NCI-H226 (cell line): Measurements from ENCODE around the gene TTLL3.
"Not testable (repeated sequence)": the region's sequence is repeated elsewhere in the genome, so short reads cannot be mapped to it uniquely, and the experiment has no call there.

ENCODE experiments used
- DNase-seq: peaks from one replicate; pipeline ENCODE4 v3.0.0-alpha.2; 2015

Gene TTLL3

DNA sequence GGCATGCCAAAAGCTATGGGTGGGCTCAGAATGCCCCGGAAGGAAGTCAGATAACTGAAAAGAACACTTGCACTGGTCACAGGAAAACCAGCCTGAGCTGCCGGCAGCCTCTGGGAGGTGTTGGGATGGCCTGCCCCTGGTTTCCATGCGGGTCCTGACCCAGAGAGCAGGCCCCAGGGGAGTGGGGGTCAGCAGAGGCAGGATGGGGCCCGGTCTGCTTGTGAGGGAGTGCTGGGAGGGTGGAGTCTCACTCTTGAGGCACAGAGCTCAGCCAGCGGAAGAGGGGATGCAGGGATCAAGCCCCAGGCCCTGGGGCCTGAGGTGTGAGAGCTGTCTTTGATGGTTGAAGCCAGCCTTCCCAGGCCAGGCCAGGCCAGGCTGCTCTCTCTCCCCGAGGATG is 36.2 kb downstream of the TTLL3 start:
- DNase-seq: no peak

DNA sequence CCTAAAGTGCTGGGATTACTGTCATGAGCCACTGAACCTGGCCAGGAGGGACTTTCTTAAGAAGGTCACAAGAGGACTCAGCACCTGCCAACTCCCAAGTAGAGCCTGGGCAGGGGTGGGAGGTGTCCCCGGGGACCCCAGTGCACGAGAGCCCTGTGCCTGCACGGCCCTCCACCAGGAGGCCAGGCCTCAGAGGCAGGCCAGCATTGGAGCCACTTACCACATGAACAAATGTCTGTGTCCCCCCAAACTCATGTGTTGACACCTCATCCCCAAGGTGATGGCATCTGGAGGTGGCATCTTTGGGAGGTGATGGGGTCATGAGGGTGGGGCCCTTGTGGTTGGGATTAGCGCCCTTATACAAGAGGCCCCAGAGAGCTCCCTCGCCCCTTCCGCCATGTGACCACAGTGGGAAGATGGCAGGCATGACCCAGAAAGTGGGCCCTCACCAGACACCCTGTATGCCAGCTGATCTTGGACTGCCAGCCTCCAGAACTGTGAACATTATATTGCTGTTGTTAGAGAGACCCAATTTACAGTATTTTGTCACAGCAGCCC is 36.9 kb downstream of the TTLL3 start:
- no peak for DNase-seq

DNA sequence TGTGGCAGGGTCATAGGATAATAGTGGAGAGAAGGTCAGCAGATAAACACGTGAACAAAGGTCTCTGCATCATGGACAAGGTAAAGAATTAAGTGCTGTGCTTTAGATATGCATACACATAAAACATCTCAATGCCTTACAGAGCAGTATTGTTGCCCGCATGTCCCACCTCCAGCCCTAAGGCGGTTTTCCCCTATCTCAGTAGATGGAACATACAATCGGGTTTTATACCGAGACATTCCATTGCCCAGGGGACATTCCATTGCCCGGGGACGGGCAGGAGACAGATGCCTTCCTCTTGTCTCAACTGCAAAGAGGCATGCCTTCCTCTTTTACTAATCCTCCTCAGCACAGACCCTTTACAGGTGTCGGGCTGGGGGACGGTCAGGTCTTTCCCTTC is 37.8 kb downstream of the TTLL3 start:
- not testable (repeated sequence) for DNase-seq

DNA sequence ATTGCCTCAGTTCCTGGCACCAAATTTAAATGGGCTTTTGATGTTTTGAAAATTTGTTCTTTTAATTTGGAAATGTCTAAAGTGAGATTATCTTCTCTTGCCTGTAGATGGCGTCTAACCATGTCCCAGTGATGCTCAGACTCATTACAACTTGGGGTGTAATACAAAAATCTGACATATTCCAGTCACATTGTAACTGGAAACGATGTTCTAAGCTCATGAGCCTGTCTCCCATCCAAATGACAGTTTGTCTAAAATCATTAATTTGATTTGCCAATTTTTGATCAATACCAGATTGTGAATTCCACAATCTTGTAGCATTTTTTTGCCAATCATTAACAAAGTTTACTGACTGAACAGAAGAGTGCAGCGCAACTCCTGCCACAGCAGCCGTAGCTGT is 38.8 kb downstream of the TTLL3 start:
- not testable (repeated sequence) for DNase-seq

DNA sequence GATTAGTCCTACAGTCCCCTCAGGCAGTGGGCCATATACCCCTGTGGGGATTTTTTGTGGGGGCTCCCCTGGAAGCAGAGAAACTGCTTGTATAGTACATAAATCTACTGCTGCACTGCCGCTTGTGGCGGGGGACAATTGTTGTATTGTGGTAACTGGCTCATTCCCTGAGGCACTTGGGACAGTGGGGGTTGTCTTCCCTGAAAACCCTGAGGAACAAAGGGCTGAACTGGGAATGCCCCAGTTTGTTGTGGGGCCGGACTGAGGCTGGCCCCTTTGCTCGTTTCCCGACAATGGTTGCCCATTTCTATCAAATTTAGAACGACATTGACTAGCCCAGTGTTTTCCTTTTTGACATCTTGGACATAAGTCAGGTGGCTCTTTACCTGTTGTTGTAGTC is 41.3 kb downstream of the TTLL3 start:
- not testable (repeated sequence) for DNase-seq

DNA sequence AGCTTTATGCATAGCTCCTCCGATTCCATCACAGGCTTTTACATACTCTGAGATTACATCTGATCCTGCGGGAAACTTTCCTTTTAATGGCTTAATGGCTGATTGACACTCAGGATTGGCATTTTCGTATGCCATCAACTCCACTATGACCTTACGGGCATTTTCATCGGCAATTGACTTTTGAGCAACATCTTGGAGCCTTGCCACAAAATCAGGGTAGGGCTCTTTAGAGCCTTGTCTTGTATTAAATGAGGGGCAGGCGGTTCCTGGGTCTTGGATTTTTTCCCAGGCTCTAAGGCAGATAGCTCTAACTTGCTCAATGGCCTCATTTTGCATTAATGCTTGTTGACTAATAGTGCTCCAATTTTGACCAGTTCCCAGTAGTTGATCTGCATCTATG is 41.9 kb downstream of the TTLL3 start:
- not testable (repeated sequence) for DNase-seq

DNA sequence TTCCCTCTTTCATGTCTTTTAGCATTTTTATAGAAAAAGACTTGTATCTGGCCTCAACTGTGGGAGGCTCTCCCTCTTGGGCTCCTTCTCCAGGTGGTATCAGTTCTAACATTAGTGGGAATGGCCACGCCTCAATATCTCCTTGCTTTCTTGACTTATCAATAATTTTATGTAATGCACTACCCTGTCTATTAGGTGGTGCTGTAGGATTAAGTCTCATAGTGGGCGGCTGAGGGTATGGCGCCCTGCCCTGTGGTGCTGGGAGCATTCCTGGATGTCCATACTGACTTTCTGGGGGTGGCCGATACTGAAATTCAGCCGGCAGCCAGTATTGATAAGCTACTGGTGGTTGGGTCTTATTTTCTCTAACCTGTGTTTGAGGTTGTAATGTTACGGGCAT is 42.5 kb downstream of the TTLL3 start:
- DNase-seq: no peak

DNA sequence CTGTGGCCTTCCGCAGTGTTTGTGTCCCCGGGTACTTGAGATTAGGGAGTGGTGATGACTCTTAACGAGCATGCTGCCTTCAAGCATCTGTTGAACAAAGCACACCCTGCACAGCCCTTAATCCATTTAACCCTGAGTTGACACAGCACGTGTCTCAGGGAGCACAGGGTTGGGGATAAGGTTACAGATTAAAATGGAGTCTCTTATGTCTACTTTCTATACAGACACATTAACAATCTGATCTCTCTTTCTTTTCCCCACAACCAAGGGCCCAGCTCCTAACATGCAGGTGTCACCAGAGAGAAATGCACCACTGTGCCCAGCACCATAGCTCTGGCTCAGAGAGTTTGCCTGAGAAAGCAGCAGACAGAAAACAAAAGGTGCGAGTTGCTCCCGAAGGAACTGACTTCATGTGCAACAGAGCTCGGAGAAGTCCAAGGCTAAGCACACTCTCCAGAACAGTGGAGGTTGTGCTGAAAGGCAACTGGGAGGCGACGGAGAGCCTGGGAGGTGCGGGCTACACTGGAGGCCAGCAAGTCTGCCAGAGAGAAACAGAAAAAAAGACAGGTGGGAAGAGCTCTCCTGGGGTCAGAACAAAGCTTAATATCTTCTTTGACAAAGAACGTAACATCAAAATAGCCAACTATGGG is 44.4 kb downstream of the TTLL3 start:
- not testable (repeated sequence) for DNase-seq

DNA sequence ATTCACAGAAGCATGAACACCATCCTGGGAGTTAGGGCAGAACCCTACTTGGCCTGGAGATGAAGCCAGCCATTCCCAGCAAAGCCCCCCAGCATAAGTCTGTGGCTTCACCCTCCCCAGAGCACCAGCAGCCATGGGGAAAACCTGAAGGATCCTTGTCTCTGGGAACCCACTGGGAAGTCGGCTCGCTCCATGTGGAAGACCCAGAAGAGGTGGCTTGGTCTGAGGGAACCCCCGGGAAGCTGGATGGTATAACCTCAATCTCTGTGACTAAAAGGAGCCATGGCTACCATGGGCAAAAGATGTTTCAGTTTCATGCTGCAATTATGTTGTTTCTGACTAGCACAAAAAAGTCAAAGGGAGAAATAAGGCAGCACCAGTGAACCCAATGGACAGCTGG is 45.5 kb downstream of the TTLL3 start:
- no peak for DNase-seq

DNA sequence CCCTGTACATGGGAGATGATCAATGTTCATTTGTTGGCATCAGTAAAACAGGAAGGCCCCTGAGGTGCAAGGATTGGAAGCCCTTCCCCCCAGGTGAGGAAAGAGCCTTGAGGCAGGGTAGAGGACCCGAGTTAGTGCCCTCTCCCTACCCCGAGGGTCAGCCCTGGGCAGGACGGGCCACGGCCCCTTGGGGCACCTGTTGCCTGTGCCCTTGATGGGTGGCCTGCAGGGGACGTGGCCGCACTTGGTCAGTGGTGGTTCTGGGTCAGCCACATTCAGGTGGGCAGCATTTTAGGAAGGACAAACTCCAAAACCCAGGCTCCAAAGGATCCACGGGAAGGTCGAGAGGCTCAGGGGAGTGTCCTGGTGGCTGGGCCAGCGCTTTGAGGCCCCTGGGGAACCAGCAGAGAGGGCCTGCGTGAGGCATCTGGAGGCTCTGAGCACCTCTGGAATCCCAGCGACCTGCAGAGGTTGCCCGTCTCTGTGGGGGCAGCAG is 49.5 kb downstream of the TTLL3 start:
- no peak for DNase-seq

DNA sequence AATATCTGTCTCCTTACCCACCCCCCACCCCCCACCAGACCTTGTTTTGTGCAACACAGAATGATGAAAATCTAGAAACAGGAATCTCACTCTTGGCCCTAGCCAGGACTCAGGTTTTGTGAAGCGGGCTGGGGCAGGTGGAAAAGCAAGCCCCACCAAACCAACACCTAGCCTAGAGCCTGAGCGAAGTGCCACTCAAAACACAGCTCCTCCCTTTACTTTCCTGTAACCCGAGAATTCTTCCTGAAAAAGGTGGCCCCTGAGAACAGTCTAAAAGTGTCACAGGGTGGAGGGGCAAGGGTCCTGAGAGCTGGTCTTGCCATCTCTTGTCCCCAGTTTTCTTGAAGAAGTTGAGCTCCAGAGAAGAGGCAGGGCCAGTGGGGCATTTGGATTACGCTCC is 51.1 kb downstream of the TTLL3 start:
- no peak for DNase-seq

DNA sequence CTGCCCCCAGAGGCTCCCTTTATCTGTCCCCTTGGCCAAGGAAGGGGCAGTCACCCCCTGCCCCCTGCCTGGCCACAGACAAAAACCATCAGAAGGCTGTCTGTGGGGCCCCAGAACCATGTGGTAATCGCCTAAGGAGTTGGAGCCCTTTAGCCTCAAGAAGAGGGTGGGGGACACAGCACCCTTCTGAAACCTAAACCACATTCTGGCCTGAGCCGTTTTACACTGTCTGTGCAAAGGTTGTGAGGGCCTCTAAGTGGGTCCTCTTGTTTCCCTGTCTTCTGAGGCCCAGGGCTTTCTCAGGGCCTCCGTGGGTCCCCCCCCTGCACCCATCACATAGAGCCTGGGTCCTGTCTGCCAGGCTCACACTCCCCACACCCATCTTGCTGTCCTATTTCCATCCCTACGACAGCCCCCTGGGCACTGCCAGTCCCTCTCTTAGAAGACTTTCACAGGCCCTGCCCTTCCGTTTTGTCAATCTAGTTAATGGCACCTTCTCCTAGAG is 51.6 kb downstream of the TTLL3 start:
- DNase-seq: no peak

DNA sequence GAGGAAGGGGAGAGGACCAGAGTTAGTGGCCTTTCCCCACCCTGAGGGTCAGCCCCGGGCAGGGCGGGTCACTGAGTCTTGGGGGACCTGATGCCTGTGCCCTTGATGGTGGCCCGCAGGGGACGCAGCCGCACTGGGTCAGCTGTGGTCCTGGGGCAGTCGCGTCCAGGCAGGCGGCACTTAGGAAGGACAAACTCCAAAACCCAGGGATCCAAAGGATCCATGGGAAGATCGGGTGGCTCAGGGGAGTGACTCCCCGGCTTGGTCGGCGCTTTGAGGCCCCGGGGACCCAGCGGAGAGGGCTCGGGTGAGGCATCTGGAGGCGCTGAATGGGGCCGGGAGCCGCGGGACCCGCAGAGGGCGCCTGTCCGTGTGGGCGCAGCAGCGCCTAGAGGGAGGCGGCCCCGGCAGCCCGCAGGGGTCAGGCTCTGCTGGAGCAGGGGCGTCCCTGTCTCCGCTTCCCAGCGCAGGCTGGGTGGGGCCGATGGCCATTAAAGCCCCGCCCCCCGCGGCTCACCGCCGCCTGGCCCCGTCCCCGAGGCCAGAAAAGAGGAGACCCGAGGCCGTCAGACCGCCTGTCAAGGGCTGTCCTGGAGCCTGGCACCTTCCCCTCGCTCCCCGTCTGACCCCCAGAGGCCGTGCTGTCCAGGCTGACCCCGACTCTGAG is 52.5 kb downstream of the TTLL3 start:
- no peak for DNase-seq

DNA sequence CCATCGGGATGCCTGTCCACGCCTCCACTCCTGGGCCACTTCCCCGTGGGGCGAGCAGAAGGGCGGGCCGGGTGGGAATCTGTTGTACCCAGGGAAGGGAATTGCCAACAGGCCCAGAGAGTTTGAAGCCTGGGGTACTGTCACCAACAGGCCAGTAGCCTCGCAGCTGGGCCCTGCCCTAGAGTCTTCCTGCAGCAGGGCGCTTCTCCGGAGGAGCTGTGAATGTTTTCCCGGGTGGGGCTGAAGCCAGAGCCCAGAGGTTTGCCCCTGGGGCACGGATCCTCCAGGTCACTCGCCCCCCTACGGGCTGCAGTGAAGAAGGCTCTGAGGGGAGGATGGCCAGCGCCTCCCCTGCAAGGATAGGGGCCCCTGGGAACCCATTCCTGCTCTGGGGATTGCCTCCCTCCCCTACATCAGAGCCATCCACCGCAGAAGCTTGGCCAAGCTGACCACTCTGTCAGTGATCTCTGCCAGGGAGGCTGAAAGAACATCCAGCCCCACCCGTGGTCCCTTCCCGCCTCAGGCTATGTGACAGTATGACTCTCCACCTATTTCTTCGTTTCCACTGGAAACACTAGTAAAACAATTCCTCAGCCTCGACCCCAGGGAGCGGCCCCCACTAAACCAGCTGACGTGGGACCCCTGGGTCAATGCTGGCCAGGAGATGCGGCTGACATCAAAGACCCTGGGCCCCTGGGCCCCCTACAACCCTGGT is 53.2 kb downstream of the TTLL3 start:
- no peak for DNase-seq

DNA sequence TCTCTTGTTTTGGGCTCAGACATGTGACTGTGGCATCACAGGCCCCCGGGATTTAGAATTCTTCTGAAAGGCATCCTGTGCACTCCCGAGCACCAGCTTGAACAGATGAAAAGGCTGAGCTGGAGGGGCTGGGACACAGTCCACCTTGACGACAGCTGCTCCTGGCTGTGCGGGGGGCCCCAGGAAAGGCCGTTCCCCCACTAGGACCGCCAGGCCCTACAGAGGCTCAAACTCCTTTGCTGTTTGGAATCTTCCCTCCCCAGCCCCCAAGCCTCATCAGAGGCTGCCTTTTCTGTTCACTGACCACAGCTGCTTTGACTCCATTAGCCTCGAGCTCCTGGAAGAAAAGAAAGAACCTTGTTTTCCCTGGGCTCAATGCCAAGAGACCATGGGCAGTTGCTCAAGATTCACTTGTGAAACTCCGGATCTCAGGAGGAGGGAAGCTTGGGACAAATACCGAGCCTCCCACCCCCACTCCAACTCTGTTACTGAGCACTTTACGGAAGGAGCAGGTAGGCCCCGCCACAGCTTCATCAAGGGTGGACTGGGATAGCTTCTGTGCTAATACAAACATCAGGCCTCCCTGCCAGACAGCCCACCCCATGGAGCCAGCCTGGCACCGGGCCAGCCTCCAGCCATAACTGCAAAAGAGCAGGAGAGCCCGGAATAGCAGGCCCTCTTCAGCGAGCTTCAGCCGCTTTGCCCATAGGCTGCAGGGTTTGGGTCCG is 54.3 kb downstream of the TTLL3 start:
- DNase-seq: peak; percentile 71

DNA sequence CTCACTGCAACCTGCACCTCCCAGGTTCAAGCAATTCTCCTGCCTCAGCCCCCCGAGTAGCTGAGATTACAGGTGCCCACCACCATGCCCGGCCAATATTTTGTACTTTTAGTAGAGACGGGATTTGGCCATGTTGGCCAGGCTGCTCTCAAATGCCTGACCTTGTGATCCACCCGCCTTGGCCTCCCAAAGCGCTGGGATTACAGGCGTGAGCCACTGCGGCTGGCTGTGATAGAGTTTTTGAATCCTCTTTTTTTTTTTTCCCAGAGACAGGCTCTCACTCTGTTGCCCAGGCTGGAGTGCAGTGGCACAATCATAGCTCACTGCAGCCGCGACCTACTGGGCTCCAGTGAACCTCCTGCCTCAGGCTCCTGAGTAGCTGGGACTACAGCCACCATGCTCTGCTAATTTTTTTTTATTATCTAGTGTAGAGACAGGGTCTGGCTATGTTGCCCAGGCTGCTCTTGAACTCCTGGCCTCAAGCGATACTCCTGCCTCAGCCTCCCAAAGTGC is 55.1 kb downstream of the TTLL3 start:
- not testable (repeated sequence) for DNase-seq

DNA sequence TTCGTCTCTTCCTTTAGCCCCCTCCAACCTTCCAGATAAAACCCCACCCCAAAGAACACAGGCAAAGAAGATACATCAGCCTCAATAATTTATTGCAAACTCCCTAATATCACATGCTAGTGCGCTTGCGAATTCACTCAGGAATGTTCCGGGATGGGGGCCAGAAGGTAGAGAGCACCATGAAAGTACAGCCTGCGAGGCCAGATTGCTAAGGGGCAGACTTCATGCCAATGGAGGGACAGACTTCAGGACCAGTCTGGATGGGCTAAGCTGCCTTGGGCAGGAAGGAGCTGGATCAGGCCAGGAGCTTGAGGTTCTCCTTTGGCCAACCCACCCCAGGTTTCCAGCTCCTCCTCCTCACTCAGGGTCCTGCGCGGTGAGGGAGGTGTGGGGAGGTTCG is 56.6 kb downstream of the TTLL3 start:
- DNase-seq: peak; percentile 7

DNA sequence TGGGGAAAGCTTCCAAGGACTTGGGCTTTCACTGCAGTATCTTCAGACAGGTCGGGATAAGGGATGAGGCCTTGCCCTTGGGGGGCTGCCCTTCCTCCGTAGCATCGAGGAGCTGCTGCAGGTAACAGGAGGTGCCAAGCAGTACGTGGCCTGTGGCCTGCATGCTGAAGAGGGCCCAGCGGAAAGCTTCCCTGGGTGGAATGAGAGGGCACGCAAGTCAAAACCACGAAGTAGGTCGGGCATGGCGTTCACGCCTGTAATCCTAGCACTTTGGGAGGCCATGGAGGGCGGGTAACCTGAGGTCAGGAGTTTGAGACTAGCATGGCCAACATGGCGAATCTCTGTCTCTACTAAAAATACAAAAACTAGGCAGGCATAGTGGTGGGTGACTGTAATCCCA is 57.0 kb downstream of the TTLL3 start:
- no peak for DNase-seq

DNA sequence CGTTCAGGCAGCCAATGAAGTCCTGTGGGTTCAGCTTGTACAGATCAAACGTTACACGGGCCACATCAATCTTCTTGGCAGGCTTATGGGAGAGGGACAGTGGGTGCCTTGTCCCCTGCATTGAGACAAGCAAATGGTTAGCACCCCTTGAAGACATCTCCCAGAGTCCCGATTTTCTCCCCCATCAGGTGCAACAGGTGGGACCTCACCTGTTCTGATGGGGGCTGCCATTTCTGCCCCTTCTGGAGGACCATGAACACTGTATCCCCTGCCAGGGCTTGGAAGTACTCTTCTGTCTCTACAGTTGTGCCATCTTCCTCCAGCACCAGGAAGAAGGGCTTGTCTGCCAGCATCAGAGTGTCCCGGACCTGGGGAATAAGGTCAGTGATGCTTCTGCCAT is 59.9 kb downstream of the TTLL3 start:
- DNase-seq: no peak

DNA sequence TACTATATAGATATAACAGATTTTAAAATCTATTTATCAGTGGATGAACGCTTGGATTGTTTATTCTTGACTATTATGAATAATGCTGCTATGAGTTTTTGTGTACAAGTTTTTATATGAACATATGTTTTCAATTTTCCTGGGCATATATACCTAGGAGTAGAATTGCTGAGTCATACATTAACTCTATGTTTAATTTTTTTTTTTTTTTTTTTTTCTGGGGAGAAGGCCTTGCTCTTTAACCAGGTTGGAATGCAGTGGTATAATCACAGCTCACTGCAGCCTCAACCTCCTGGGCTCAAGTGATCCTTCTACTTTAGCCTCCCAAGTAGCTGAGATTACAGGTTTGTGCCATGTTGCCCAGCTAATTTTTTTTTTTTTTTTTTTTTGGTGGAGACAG is 60.9 kb downstream of the TTLL3 start:
- peak; percentile 48 for DNase-seq

DNA sequence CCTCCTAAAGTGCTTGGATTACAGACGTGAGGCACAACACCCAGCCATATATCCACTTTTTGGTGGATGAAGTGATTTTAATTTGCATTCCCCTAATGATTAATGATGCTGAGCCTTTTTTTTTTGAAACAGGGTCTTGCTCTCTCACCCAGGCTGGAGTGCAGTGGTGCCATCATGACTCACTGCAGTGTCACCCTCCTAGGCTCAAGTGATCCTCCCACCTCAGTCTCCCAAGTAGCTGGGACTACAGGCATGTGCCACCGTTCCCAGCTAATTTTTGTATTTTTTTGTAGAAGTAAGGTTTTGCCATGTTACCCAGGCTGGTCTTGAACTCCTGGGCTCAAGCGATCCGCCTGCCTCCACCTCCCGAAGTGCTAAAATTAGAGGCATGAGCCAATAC is 62.0 kb downstream of the TTLL3 start:
- DNase-seq: not testable (repeated sequence)

DNA sequence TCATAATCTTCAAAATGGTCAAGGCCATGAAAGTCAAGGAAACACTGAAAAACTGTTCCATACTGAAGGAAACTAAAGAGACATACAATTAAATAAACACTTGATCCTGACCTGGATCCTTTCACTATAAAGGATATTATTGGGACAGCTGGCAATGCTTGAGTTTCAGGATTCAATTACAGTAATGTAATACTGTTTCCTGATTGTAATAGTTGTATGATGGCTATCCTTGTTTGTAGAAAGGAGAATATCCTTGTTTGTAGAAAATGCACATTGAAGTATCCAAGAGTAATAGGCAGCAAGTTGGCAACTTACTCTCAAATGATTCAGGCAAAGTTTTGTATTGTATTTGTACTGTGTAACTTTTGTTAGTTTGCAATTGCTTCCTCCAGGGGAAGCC is 65.4 kb downstream of the TTLL3 start:
- no peak for DNase-seq

DNA sequence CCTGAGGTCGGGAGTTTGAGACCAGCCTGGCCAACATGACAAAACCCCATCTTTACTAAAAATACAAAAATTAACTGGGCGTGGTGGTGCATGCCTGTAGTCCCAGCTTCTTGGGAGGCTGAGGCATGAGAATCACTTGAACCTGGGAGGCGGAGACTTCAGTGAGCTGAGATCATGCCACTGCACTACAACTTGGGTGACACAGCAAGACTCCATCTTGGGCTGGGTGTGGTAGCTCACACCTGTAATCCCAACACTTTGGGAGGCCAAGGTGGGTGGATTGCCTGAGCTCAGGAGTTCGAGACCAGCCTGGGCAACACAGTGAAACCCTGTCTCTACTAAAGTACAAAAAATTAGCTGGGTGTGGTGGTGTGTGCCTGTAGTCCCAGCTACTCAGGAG is 66.2 kb downstream of the TTLL3 start:
- DNase-seq: not testable (repeated sequence)
